Hepatocyte (in vitro differentiated cells): Measurements from ENCODE around the gene MRPL2.

Experiments
- CTCF ChIP-seq: fragments of 200-600 bp; sonication (generic); IDR thresholded peaks from 2 replicates; pipeline ENCODE4 v1.5.1; 2016; ENCODE audit warnings: antibody characterized with exemption, mild to moderate bottlenecking; ENCODE audit not compliant: poor library complexity
- EZH2 ChIP-seq: fragments of 200-600 bp; sonication (generic); IDR thresholded peaks from 2 replicates; pipeline ENCODE4 v1.6.1; 2016; ENCODE audit warnings: antibody characterized with exemption, mild to moderate bottlenecking, borderline replicate concordance
- EZH2phosphoT487 ChIP-seq: fragments of 200-600 bp; sonication (generic); IDR thresholded peaks from one replicate; pipeline ENCODE4 v1.6.1; 2018; ENCODE audit warnings: antibody characterized with exemption, mild to moderate bottlenecking, low read depth, moderate library complexity; ENCODE audit not compliant: unreplicated experiment, severe bottlenecking

- TF ChIP-seq CTCF (no peak), EZH2 (no peak), EZH2phosphoT487 (no peak)
These were observed 46.9 kb downstream of the MRPL2 start for GRCh38 chr6:43012364-43012763.
